HFFc6 (cell line): ENCODE data around the gene FANK1. TPM values are rescaled to one million over a fixed set of nuclear protein-coding genes. Genes with fewer than 3 reads are reported as not detected.

Experiments used
- DNase-seq: peaks from one replicate; pipeline ENCODE4 v3.0.0-alpha.2; 2018
- H3K27ac Mint-ChIP-seq: 2 replicates; pipeline ENCODE4 v1.8.0; 2020; ENCODE audit warnings: mild to moderate bottlenecking, mixed read lengths
- H3K27me3 Mint-ChIP-seq: 2 replicates; pipeline ENCODE4 v1.8.0; 2021; ENCODE audit warnings: mild to moderate bottlenecking, moderate library complexity, mixed read lengths; ENCODE audit not compliant: insufficient read depth
- H3K36me3 Mint-ChIP-seq: 2 replicates; pipeline ENCODE4 v1.8.0; 2021; ENCODE audit warnings: low read depth, mixed read lengths
- H3K4me1 Mint-ChIP-seq: 2 replicates; pipeline ENCODE4 v1.8.0; 2020; ENCODE audit warnings: low read depth, mixed read lengths
- H3K4me3 Mint-ChIP-seq: 2 replicates; pipeline ENCODE4 v1.8.0; 2020; ENCODE audit warnings: mild to moderate bottlenecking, moderate library complexity, mixed read lengths
- H3K9me3 Mint-ChIP-seq: 2 replicates; pipeline ENCODE4 v1.8.0; 2020; ENCODE audit warnings: mild to moderate bottlenecking, mixed read lengths
- total RNA-seq, 6 experiments: library from RNA; stranded (reverse); fragmentation: NEBNext Ultra II Directional; extraction: Animal tissue kit (Norgen Biotek cat#: 25700); gene quantifications; 2 replicates in 1 of 6; 3 replicates in 5 of 6; pipeline ENCODE4 v1.2.3, GENCODE V29; 2021
- TF ChIP-seq, protein P1 (sequence below): fragments of 200-600 bp; sonication (generic); IDR thresholded peaks from 2 replicates; pipeline ENCODE4 v1.5.0; 2021; ENCODE audit warnings: antibody characterized with exemption, mild to moderate bottlenecking

FANK1 gene
- total RNA-seq, 6 experiments from 2014 or later, result 0.50 to 1.4 (median 0.88) TPM

DNA sequence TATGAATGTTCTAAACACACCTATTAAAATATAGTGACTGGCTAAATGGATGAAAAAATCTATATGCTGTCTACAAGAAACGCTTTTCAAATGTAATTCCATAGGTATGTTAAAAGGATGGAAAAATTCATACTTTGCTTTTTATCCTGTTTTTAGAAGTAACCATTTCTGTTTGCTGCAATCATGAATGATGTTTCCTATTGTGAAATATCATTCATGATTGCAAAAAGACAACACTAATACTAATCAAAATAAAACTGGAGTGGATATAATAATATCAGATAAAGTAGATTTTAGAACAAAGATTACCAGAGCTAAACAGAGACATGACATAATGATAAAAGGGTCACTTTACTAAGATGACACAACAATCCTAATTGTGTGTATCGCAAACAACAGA lies 138.2 kb downstream of the FANK1 start:
- peaks cover 15% of the 10 kb centered on the region for H3K36me3 Mint-ChIP-seq

GRCh38 chr10:126036515-126036914 lies 140.2 kb downstream of the FANK1 start:
- no peaks in the 10 kb centered on the region for H3K27me3 Mint-ChIP-seq
- TF ChIP-seq, protein P1, sequence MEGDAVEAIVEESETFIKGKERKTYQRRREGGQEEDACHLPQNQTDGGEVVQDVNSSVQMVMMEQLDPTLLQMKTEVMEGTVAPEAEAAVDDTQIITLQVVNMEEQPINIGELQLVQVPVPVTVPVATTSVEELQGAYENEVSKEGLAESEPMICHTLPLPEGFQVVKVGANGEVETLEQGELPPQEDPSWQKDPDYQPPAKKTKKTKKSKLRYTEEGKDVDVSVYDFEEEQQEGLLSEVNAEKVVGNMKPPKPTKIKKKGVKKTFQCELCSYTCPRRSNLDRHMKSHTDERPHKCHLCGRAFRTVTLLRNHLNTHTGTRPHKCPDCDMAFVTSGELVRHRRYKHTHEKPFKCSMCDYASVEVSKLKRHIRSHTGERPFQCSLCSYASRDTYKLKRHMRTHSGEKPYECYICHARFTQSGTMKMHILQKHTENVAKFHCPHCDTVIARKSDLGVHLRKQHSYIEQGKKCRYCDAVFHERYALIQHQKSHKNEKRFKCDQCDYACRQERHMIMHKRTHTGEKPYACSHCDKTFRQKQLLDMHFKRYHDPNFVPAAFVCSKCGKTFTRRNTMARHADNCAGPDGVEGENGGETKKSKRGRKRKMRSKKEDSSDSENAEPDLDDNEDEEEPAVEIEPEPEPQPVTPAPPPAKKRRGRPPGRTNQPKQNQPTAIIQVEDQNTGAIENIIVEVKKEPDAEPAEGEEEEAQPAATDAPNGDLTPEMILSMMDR, result no peak
- H3K27ac Mint-ChIP-seq, result no peak overlapping the region
- H3K4me1 Mint-ChIP-seq, result no peaks in the 10 kb centered on the region
- H3K9me3 Mint-ChIP-seq, result peaks cover 6% of the 10 kb centered on the region
- H3K36me3 Mint-ChIP-seq, result peaks cover 15% of the 10 kb centered on the region
- no peak for DNase-seq
- H3K4me3 Mint-ChIP-seq, result no peak overlapping the region

More for the DNA sequence above, 138.2 kb downstream of the FANK1 start:
- TF ChIP-seq, protein P1, result no peak
- Mint-ChIP-seq H3K9me3 (peaks cover 6% of the 10 kb centered on the region), H3K4me3 (no peak overlapping the region), H3K4me1 (no peaks in the 10 kb centered on the region), H3K27ac (no peak overlapping the region), H3K27me3 (no peaks in the 10 kb centered on the region)
- DNase-seq, result no peak

DNA sequence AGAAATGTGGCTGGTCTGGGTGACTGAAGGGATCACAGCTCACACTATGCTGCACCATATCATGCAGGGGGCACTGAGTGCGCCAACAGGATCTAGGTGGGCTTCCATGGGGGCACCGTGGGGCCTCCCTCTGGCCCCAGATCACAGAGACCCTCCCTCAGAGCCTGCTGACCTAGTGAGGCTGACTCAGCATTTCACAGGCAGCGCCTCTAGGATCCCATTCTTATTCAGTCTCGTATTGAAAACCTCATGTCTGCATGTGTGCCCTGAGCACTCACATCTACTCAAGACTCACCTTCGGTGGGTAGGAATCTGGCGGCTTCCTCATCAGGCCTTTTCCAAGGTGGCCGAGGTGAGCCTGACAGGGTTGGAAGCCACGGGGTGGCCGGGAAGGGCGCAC lies 141.6 kb downstream of the FANK1 start:
- H3K27ac Mint-ChIP-seq, result no peak overlapping the region
- TF ChIP-seq, protein P1, result no peak
- H3K4me1 Mint-ChIP-seq, result no peaks in the 10 kb centered on the region; the same call in 1 of the 2 replicates
- no peak overlapping the region for H3K4me3 Mint-ChIP-seq
- peaks cover 15% of the 10 kb centered on the region for H3K36me3 Mint-ChIP-seq
- no peak for DNase-seq
- peaks cover 6% of the 10 kb centered on the region for H3K9me3 Mint-ChIP-seq
- H3K27me3 Mint-ChIP-seq, result no peaks in the 10 kb centered on the region; the same call in 1 of the 2 replicates

DNA sequence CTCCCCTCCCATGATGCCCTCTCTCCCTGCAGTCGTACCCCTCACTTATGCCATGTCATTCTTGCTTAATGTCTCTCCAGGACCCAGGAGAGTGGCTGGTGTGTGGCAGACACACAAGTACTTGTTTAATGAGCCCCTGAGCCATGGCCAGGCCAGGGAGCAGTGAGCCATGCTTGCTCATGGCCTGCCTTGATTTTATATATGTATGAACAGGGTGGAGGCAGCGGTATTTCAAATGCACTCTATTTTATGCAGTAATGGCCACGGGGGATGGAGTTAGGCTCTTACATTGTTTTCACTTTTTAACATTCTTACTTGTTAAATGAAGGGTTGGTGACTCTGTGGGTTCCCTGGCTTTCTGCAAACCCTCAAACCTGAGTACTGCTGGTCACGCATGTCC lies 144.8 kb downstream of the FANK1 start:
- TF ChIP-seq, protein P1, result no peak
- DNase-seq, result no peak
- Mint-ChIP-seq H3K27me3 (no peaks in the 10 kb centered on the region; the same call in 1 of the 2 replicates), H3K4me3 (no peak overlapping the region), H3K4me1 (no peaks in the 10 kb centered on the region; the same call in 1 of the 2 replicates), H3K27ac (no peak overlapping the region), H3K9me3 (no peaks in the 10 kb centered on the region), H3K36me3 (no peaks in the 10 kb centered on the region; the same call in 1 of the 2 replicates)

DNA sequence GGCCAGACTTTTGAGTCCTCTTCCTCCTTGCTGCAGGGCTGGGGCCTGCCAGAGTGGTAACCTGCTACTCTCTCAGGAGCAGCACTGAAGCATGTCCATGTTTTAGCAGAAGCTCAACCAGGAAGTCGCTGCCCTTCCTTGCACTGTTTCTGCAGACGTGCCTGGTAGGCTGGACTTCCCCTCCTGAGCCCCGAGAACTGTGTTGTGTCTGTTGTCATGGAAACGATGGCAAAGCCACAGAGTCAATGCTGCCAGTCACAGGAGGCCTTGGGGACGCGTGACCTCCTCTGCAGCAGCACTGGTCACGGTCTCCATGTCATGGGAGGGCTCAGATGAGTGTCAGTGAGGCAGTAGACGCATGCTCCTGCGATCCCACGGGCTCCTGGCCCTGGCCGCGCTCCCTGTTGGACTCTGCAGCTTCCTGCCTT lies 145.5 kb downstream of the FANK1 start:
- DNase-seq, result peak; percentile 57
- peak overlapping the region; percentile 12; the same call in 1 of the 2 replicates for H3K27ac Mint-ChIP-seq
- no peak overlapping the region for H3K4me3 Mint-ChIP-seq
- no peaks in the 10 kb centered on the region; the same call in 1 of the 2 replicates for H3K4me1 Mint-ChIP-seq
- TF ChIP-seq, protein P1, result no peak
- no peaks in the 10 kb centered on the region; the same call in 1 of the 2 replicates for H3K27me3 Mint-ChIP-seq
- H3K36me3 Mint-ChIP-seq, result no peaks in the 10 kb centered on the region; the same call in 1 of the 2 replicates
- H3K9me3 Mint-ChIP-seq, result no peaks in the 10 kb centered on the region
